ENCODE results near the gene FUT6. TPM values are rescaled to one million over a fixed set of nuclear protein-coding genes. Genes with fewer than 3 reads are reported as not detected.

FUT6 gene
- total RNA-seq, 1 experiment from 2014 or later, result not detected

Other genes with a start within 250 kb of the FUT6 start
- gene SAFB2, start 216.9 kb downstream of the FUT6 start, total RNA-seq (2014; rRNA removed; shearing (Covaris generic); ENCODE audit: low replicate concordance), result 2.0 and 12.9 TPM in 2 replicates
- 35.5 and 54.0 TPM in 2 replicates for gene SAFB, start 216.6 kb downstream of the FUT6 start, total RNA-seq (2014; rRNA removed; shearing (Covaris generic); ENCODE audit: low replicate concordance)
- gene MICOS13, start 159.2 kb downstream of the FUT6 start, total RNA-seq (2014; rRNA removed; shearing (Covaris generic); ENCODE audit: low replicate concordance), result 71.3 and 130 TPM in 2 replicates
- 2.6 and 12.1 TPM in 2 replicates for gene HSD11B1L, start 158.7 kb downstream of the FUT6 start, total RNA-seq (2014; rRNA removed; shearing (Covaris generic); ENCODE audit: low replicate concordance)
- gene RPL36, start 149.4 kb downstream of the FUT6 start, total RNA-seq (2014; rRNA removed; shearing (Covaris generic); ENCODE audit: low replicate concordance), result 598 and 658 TPM in 2 replicates
- 210 and 213 TPM in 2 replicates for gene LONP1, start 119.6 kb downstream of the FUT6 start, total RNA-seq (2014; rRNA removed; shearing (Covaris generic); ENCODE audit: low replicate concordance)
- not detected in 2 replicates for gene CATSPERD, start 119.1 kb downstream of the FUT6 start, total RNA-seq (2014; rRNA removed; shearing (Covaris generic); ENCODE audit: low replicate concordance)
- gene PRR22, start 55.0 kb downstream of the FUT6 start, total RNA-seq (2014; rRNA removed; shearing (Covaris generic); ENCODE audit: low replicate concordance), result 0.47 and 4.6 TPM in 2 replicates
- 62.3 and 81.2 TPM in 2 replicates for gene DUS3L, start 48.5 kb downstream of the FUT6 start, total RNA-seq (2014; rRNA removed; shearing (Covaris generic); ENCODE audit: low replicate concordance)
- gene NRTN, start 34.6 kb downstream of the FUT6 start, total RNA-seq (2014; rRNA removed; shearing (Covaris generic); ENCODE audit: low replicate concordance), result 15.0 and 16.7 TPM in 2 replicates
- gene FUT3, start 11.7 kb upstream of the FUT6 start, total RNA-seq (2014; rRNA removed; shearing (Covaris generic); ENCODE audit: low replicate concordance), result not detected in 2 replicates
- not detected in 2 replicates for gene FUT5, start 30.8 kb upstream of the FUT6 start, total RNA-seq (2014; rRNA removed; shearing (Covaris generic); ENCODE audit: low replicate concordance)
- 190 and 227 TPM in 2 replicates for gene NDUFA11, start 64.1 kb upstream of the FUT6 start, total RNA-seq (2014; rRNA removed; shearing (Covaris generic); ENCODE audit: low replicate concordance)
- gene VMAC, start 65.2 kb upstream of the FUT6 start, total RNA-seq (2014; rRNA removed; shearing (Covaris generic); ENCODE audit: low replicate concordance), result 0.12 and 1.7 TPM in 2 replicates
- gene CAPS, start 74.6 kb upstream of the FUT6 start, total RNA-seq (2014; rRNA removed; shearing (Covaris generic); ENCODE audit: low replicate concordance), result 0.32 and 6.1 TPM in 2 replicates
- gene RANBP3, start 138.4 kb upstream of the FUT6 start, total RNA-seq (2014; rRNA removed; shearing (Covaris generic); ENCODE audit: low replicate concordance), result 28.9 and 36.3 TPM in 2 replicates